ENCODE data around the gene APOM. TPM values are rescaled to one million over a fixed set of nuclear protein-coding genes. Genes with fewer than 3 reads are reported as not detected.

The APOM gene
- total RNA-seq, 4 donors from 2014 or later = 0.62 to 7.4 (median 3.2) TPM

- no peak overlapping the region for H3K27ac ChIP-seq
- peaks cover 0 to 16% (median 5%) of the 10 kb centered on the region in 3 donors for H3K4me1 ChIP-seq
- H3K36me3 ChIP-seq = peaks cover 0 to 31% of the 10 kb centered on the region in 2 donors
- 70 to 85% methylated on average over 2 to 3 of the region's 4 CpGs for WGBS, 2 donors (ENCODE audit: low coverage in 1 of 2)
- H3K4me3 ChIP-seq = no peak overlapping the region
- ATAC-seq = no peak
- TF ChIP-seq POLR2AphosphoS5 (IDR thresholded peaks at IDR 0.05) = no peak
- no peaks in the 10 kb centered on the region for H3K27me3 ChIP-seq
- H3K9me3 ChIP-seq = no peaks in the 10 kb centered on the region
These were observed 20.7 kb downstream of the APOM start for GRCh38 chr6:31676322-31676903.

GRCh38 chr6:31676904-31677303, 21.2 kb downstream of the APOM start:
- Histone ChIP-seq H3K27ac (no peak overlapping the region), H3K36me3 (peaks cover 0 to 26% of the 10 kb centered on the region in 2 donors), H3K4me3 (no peak overlapping the region), H3K9me3 (no peaks in the 10 kb centered on the region), H3K4me1 (peaks cover 0 to 20% (median 5%) of the 10 kb centered on the region in 3 donors), H3K27me3 (no peaks in the 10 kb centered on the region)
- WGBS, 2 donors (ENCODE audit: low coverage in 1 of 2) = 57% methylated on average over 6 of the region's 6 CpGs; no CpG with 5 or more reads in 1 of the 2 donors
- no peak for ATAC-seq
- no peak for TF ChIP-seq EP300 (IDR thresholded peaks at IDR 0.05)
- TF ChIP-seq POLR2AphosphoS5 (IDR thresholded peaks at IDR 0.05) = no peak
- no peak for TF ChIP-seq CTCF (IDR thresholded peaks at IDR 0.05)
- TF ChIP-seq POLR2A (IDR thresholded peaks at IDR 0.05) = no peak

- 74 to 81% methylated on average over 5 to 8 of the region's 8 CpGs for WGBS, 2 donors (ENCODE audit: low coverage in 1 of 2)
- H3K4me1 ChIP-seq = peaks cover 0 to 25% (median 5%) of the 10 kb centered on the region in 3 donors
- no peak for TF ChIP-seq CTCF (IDR thresholded peaks at IDR 0.05)
- TF ChIP-seq EP300 (IDR thresholded peaks at IDR 0.05) = no peak
- TF ChIP-seq POLR2A (IDR thresholded peaks at IDR 0.05) = no peak
- no peak for TF ChIP-seq POLR2AphosphoS5 (IDR thresholded peaks at IDR 0.05)
- no peaks in the 10 kb centered on the region for H3K9me3 ChIP-seq
- H3K36me3 ChIP-seq = peaks cover 0 to 16% of the 10 kb centered on the region in 2 donors
- H3K27me3 ChIP-seq = no peaks in the 10 kb centered on the region
- no peak overlapping the region for H3K4me3 ChIP-seq
- H3K27ac ChIP-seq = no peak overlapping the region
- ATAC-seq = no peak
These were observed 22.3 kb downstream of the APOM start for GRCh38 chr6:31677955-31678354.

- peak; percentile 88 for ATAC-seq
- peak within 1 kb of the TSS; percentile 46 to 50 for H3K4me3 ChIP-seq
- no peaks in the 10 kb centered on the region for H3K9me3 ChIP-seq
- no peaks in the 10 kb centered on the region for H3K27me3 ChIP-seq
- H3K4me1 ChIP-seq = peaks cover 0 to 35% (median 5%) of the 10 kb centered on the region in 3 donors
- 5 to 15% methylated on average over 5 to 11 of the region's 17 CpGs for WGBS, 2 donors (ENCODE audit: low coverage in 1 of 2)
- TF ChIP-seq CTCF (IDR thresholded peaks at IDR 0.05) = peak in 3 of 4 experiments; percentile 66 to 85 (median 67)
- no peak for TF ChIP-seq POLR2A (IDR thresholded peaks at IDR 0.05)
- TF ChIP-seq POLR2AphosphoS5 (IDR thresholded peaks at IDR 0.05) = peak; percentile 44
- peaks cover 0 to 2% of the 10 kb centered on the region in 2 donors for H3K36me3 ChIP-seq
- peak within 1 kb of the TSS in 3 of 4 donors; percentile 58 to 86 (median 67) for H3K27ac ChIP-seq
These were observed 24.8 kb downstream of the APOM start, which contains the start of gene LY6G5C for GRCh38 chr6:31680226-31681134. LY6G5C (minus strand) TSS chr6:31681067; CDS start chr6:31680373, 694 bp downstream.

- no peaks in the 10 kb centered on the region for H3K9me3 ChIP-seq
- no peaks in the 10 kb centered on the region for H3K27me3 ChIP-seq
- WGBS, 2 donors (ENCODE audit: low coverage in 1 of 2) = 0 to 1% methylated on average over 6 to 17 of the region's 40 CpGs
- peaks cover 0 to 35% (median 5%) of the 10 kb centered on the region in 3 donors for H3K4me1 ChIP-seq
- peak overlapping the region in 3 of 4 donors; percentile 16 to 86 (median 67) for H3K27ac ChIP-seq
- H3K4me3 ChIP-seq = peak overlapping the region; percentile 46 to 50
- peaks cover 0 to 9% of the 10 kb centered on the region in 2 donors for H3K36me3 ChIP-seq
- ATAC-seq = peak; percentile 52
- TF ChIP-seq POLR2A (IDR thresholded peaks at IDR 0.05) (no peak), POLR2AphosphoS5 (IDR thresholded peaks at IDR 0.05) (no peak), CTCF (IDR thresholded peaks at IDR 0.05) (peak in 3 of 4 experiments; percentile 28 to 42 (median 38))
These were observed 25.5 kb downstream of the APOM start for GRCh38 chr6:31681135-31681671.

Data from gastroesophageal sphincter (tissue), 4 donors.